EH (cell line): Measurements from ENCODE around the gene TNK1.

Experiments used
- DNase-seq: peaks from one replicate; pipeline ENCODE4 v3.0.0-alpha.2; 2015; ENCODE audit warnings: low read depth

TNK1 gene

DNA sequence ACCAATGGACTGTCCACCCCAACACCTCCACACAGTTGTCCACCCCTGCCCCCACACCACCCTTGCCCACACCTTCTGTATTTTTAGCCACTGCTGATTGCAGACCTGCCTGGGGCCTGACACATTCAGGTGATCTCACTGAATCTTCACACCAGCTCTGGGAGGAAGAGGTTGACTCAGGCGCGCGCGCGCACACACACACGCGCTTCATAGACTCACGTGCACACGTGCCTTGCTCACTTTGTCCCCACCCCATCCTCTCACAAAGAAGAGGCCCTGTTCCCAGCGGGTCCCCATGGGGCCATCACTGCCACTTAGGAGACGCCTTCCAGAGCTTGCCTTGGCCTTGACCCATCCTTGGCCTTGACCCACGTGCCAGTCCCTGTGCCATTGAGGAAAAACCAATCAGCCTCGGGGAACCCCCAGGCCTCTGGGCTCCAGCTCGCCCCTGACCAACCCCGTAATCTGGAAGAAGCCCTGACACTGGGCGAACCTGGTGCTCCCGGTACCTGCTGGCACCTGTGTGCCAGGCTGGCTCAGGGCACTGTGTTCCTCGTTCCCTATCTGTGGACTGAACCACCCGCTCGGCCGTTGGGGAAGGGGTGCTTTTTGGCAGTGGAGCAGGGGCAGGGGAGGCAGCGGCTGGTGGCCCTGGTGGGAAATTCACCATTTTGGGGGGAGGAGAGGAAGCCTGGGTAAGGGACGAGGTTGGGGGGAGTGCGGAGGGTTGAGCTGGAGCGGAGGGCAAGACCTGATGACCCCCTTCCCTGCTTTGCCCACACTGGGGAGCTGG is 29.9 kb downstream of the TNK1 start:
- DNase-seq: no peak

- no peak for DNase-seq
Measured at GRCh38 chr17:7411427-7411750, 30.5 kb downstream of the TNK1 start.

GRCh38 chr17:7413346-7413985 is 32.6 kb downstream of the TNK1 start:
- peak; percentile 77 for DNase-seq

DNA sequence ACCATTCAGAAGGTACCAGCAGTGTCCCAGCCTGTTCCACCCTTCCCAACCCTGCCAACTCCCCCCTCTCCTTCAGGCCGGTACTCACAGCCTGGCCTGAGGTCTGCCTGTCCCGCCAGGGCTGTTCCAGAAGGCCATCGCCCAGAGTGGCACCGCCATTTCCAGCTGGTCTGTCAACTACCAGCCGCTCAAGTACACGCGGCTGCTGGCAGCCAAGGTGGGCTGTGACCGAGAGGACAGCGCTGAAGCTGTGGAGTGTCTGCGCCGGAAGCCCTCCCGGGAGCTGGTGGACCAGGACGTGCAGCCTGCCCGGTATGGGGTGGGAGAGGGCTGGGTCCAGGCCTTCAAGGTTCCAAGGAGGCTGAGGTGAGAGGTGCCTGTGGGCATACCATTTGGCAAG is 33.9 kb downstream of the TNK1 start:
- no peak for DNase-seq

GRCh38 chr17:7415784-7416183 is 34.9 kb downstream of the TNK1 start:
- DNase-seq: no peak

DNA sequence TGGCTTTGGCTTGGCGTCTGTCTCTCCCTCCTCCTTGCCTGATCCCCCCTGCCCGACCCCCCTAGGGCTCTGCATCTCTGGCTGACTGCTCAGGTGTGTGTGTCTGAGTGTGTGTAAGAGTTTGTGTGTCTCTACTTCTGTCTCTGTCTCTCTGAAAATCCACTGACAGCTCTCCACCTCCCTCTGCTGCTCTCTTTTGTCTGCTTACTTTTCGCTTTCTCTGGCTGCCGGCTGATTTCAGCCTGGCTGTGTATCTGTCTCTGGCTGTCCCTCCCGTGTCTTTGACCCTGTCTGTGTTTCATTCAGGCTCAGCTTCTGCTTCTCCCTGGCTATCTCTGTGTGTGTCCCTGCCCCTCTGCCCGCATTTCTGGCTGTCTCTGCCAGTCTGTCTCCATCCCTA is 35.4 kb downstream of the TNK1 start:
- no peak for DNase-seq

DNA sequence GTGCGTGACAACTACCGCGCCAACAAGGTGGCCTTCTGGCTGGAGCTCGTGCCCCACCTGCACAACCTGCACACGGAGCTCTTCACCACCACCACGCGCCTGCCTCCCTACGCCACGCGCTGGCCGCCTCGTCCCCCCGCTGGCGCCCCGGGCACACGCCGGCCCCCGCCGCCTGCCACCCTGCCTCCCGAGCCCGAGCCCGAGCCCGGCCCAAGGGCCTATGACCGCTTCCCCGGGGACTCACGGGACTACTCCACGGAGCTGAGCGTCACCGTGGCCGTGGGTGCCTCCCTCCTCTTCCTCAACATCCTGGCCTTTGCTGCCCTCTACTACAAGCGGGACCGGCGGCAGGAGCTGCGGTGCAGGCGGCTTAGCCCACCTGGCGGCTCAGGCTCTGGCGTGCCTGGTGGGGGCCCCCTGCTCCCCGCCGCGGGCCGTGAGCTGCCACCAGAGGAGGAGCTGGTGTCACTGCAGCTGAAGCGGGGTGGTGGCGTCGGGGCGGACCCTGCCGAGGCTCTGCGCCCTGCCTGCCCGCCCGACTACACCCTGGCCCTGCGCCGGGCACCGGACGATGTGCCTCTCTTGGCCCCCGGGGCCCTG is 36.3 kb downstream of the TNK1 start:
- no peak for DNase-seq

GRCh38 chr17:7418472-7419152 is 37.7 kb downstream of the TNK1 start:
- DNase-seq: no peak

- no peak for DNase-seq
Measured at GRCh38 chr17:7419819-7420610, 39.1 kb downstream of the TNK1 start, which contains the start of gene SPEM1. Gene SPEM1 (plus strand): TSS chr17:7420324. CDS start chr17:7420385, 61 bp downstream.

- DNase-seq: no peak
Measured at GRCh38 chr17:7421186-7421585, 40.3 kb downstream of the TNK1 start.

GRCh38 chr17:7423679-7424078 is 42.8 kb downstream of the TNK1 start:
- DNase-seq: no peak

GRCh38 chr17:7425316-7425715 is 44.4 kb downstream of the TNK1 start, which contains the start of gene SPEM2:
Gene SPEM2 (plus strand): TSS chr17:7425616. CDS start chr17:7425689, 73 bp downstream.
- no peak for DNase-seq

DNA sequence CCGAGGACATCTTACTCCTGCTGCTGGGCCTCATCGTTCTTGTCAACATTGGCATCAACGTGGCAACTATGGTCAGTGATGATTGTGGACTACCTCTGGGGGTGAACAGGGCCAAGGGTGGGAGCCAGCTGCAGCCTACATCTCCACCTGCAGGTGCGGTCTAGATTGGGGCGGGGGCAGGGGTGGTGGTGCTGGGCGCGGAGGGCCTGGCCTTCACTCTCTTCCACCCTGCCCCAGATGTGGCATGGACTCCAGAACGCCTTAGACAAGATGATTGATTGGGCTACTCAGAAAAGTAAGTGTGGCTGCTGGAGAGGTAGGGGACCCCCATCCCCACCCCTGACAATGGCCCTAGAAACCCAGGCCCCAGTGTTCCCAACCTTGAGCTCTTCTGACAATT is 44.9 kb downstream of the TNK1 start:
- no peak for DNase-seq

DNA sequence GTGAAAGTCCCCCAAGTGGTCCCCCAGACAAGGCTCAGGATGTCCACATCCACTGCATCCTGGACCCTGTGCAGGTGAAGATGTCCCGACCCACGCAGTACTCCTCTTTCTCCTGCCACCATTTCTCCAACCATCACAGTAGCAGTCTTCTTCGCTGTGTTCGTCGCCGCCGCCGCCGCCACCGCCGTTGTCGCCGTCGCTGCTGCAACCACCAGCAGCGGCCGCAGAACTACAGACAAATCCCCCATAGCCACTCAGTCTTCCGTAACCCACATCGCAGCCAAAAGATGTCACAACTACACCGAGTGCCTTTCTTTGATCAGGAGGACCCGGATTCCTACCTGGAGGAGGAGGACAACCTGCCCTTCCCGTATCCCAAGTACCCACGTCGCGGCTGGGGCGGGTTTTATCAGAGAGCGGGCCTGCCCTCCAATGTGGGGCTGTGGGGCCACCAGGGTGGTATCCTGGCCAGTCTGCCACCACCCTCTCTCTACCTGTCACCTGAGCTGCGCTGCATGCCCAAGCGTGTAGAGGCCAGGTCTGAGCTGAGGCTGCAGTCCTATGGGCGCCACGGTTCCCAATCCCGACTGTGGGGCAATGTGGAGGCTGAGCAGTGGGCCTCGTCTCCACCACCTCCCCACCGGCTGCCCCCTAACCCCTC is 45.4 kb downstream of the TNK1 start:
- no peak for DNase-seq

DNA sequence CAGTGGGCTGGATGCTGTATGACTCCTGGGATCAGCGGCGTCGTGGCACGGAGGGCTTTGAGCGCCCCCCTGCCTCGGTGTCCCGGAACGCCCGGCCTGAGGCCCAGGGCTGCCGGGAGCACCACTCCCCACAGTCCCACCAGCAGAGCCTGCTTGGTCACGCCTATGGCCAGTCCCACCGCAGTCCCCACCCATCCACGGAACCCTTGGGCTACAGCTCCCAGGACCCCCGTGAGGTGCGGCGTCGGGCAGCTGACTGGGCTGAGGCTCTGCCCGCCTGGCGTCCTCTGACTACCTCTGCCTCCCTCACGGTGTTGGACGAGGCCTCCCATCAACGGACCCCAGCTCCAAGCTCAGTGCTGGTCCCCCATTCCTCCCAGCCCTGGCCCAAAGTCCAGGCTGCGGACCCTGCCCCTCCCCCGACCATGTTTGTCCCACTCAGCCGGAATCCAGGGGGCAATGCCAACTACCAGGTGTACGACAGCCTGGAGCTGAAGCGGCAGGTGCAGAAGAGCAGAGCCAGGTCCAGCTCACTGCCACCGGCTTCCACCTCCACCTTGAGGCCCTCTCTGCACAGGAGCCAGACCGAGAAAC is 46.1 kb downstream of the TNK1 start:
- DNase-seq: no peak

DNA sequence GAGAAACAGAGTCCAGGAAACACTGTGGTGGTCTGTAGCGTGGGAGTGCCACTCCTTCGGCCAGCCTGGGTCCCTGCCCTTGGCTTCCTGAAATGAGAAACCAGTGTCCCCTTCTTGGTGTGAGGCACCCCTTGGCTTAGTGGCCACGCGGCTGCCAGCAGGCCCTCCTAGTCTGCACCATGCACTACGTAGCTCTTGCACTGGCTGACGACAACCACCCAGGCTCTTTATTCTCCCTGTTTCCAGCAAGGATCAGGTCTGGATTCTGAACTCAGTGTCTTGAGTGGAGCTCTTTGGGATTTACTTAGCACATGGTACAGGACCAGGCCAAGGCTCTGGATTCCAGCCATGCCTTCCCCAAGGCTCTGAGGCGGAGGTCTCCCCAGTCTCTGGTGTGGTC is 46.7 kb downstream of the TNK1 start:
- DNase-seq: no peak

DNA sequence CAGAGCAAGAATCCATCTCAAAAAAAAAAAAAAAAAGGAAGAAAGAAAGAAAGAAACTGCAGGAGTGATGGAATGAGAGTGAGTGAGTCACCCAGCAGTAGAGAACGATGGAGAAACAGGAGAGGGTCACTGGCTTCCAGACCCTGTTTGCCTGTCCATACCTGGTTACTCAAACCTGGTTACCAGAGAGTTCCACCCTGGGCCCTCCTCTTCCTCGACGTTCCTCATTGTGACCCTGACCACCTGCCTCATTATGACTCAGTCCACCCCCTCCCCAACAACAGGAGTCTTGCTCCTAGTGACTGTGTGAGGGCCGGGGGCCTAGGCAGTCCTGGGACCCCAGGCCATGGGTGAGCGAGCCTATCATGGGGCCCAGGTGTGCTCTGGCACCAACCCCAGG is 47.7 kb downstream of the TNK1 start, which contains the start of gene SPEM3:
Gene SPEM3 (plus strand): TSS at position 301 of the 400 bp plus-strand sequence. CDS start 46 bp downstream, at position 347.
- DNase-seq: no peak

GRCh38 chr17:7429722-7430121 is 48.8 kb downstream of the TNK1 start:
- no peak for DNase-seq

GRCh38 chr17:7431231-7431630 is 50.3 kb downstream of the TNK1 start:
- peak; percentile 61 for DNase-seq

GRCh38 chr17:7432296-7432695 is 51.4 kb downstream of the TNK1 start:
- no peak for DNase-seq
